PFSK-1 (cell line): Measurements from ENCODE around the gene RBBP9.

Experiments
- FOXP2 ChIP-seq: optimal IDR thresholded peaks from 2 replicates; pipeline ENCODE3; 2011; ENCODE audit warnings: borderline replicate concordance, control low read depth, inconsistent platforms; ENCODE audit not compliant: insufficient read depth; ENCODE audit errors: extremely low read length, extremely low read depth
- TAF1 ChIP-seq: IDR thresholded peaks from 2 replicates; pipeline ENCODE4 v1.6.1; 2012; ENCODE audit warnings: low read length, control low read depth, borderline replicate concordance; ENCODE audit not compliant: insufficient read depth

GRCh38 chr20:18506744-18507143 lies 9.7 kb upstream of the RBBP9 start:
- TF ChIP-seq TAF1, result no peak
- no peak for TF ChIP-seq FOXP2
